ENCODE results near the gene LRCH3. TPM values are rescaled to one million over a fixed set of nuclear protein-coding genes. Genes with fewer than 3 reads are reported as not detected.

Gene LRCH3
- total and polyA plus RNA-seq, 2 experiments from 2014 or later: 22.5 to 38.5 TPM

- peaks cover 40% of the 10 kb centered on the region for H3K79me2 ChIP-seq
- H3K4me2 ChIP-seq: no peak overlapping the region
- no peaks in the 10 kb centered on the region for H4K20me1 ChIP-seq (ENCODE audit: insufficient read depth, poor library complexity, severe bottlenecking)
- no peaks in the 10 kb centered on the region for H3K9me3 ChIP-seq (ENCODE audit: low read depth)
- H3K27me3 ChIP-seq: no peaks in the 10 kb centered on the region
- no peak for DNase-seq (ENCODE audit: low spot score)
- H3K36me3 ChIP-seq (replicated peaks; ENCODE audit: insufficient read depth, low read depth): no peaks in the 10 kb centered on the region
- no peak overlapping the region for H3K27ac ChIP-seq
- no peak for TF ChIP-seq CTCF (IDR thresholded peaks at IDR 0.05; ENCODE audit: poor library complexity)
- TF ChIP-seq EZH2 (IDR thresholded peaks at IDR 0.05; ENCODE audit: borderline replicate concordance): no peak
- TF ChIP-seq EZH2phosphoT487 (IDR thresholded peaks at IDR 0.05; ENCODE audit: low read depth, severe bottlenecking, unreplicated experiment): no peak
- H3K9me2 ChIP-seq (replicated peaks; ENCODE audit: insufficient read depth): no peaks in the 10 kb centered on the region
- H3K4me3 ChIP-seq: no peak overlapping the region
- no peaks in the 10 kb centered on the region for H3K4me1 ChIP-seq (ENCODE audit: insufficient read depth)
- H2AFZ ChIP-seq: no peak overlapping the region
These were observed 29.3 kb upstream of the LRCH3 start for GRCh38 chr3:197761784-197762183.

- TF ChIP-seq EZH2 (IDR thresholded peaks at IDR 0.05; ENCODE audit: borderline replicate concordance) (no peak), EZH2phosphoT487 (IDR thresholded peaks at IDR 0.05; ENCODE audit: low read depth, severe bottlenecking, unreplicated experiment) (no peak), CTCF (IDR thresholded peaks at IDR 0.05; ENCODE audit: poor library complexity) (no peak)
- WGBS (ENCODE audit: low lambda C conversion rate, missing lambda C conversion rate): 92% methylated on average over 7 of the region's 7 CpGs
These were observed 15.7 kb upstream of the LRCH3 start for GRCh38 chr3:197775317-197775716.

GRCh38 chr3:197782230-197782629 lies 8.8 kb upstream of the LRCH3 start:
- H3K4me1 ChIP-seq (ENCODE audit: insufficient read depth): no peaks in the 10 kb centered on the region
- H4K20me1 ChIP-seq (ENCODE audit: insufficient read depth, poor library complexity, severe bottlenecking): no peaks in the 10 kb centered on the region
- H3K9me2 ChIP-seq (replicated peaks; ENCODE audit: insufficient read depth): no peaks in the 10 kb centered on the region
- no peak overlapping the region for H3K4me2 ChIP-seq
- no peaks in the 10 kb centered on the region for H3K79me2 ChIP-seq
- 93% methylated on average over 4 of the region's 4 CpGs for WGBS (ENCODE audit: low lambda C conversion rate, missing lambda C conversion rate)
- no peaks in the 10 kb centered on the region for H3K36me3 ChIP-seq (replicated peaks; ENCODE audit: insufficient read depth, low read depth)
- no peak overlapping the region for H3K4me3 ChIP-seq
- DNase-seq (ENCODE audit: low spot score): no peak
- no peak overlapping the region for H3K27ac ChIP-seq
- no peak overlapping the region for H2AFZ ChIP-seq
- TF ChIP-seq CTCF (IDR thresholded peaks at IDR 0.05; ENCODE audit: poor library complexity) (no peak), EZH2phosphoT487 (IDR thresholded peaks at IDR 0.05; ENCODE audit: low read depth, severe bottlenecking, unreplicated experiment) (no peak), EZH2 (IDR thresholded peaks at IDR 0.05; ENCODE audit: borderline replicate concordance) (no peak)
- H3K9me3 ChIP-seq (ENCODE audit: low read depth): no peaks in the 10 kb centered on the region
- H3K27me3 ChIP-seq: no peaks in the 10 kb centered on the region

More at GRCh38 chr3:197775317-197775716, 15.7 kb upstream of the LRCH3 start:
- H3K9me2 ChIP-seq (replicated peaks; ENCODE audit: insufficient read depth): no peaks in the 10 kb centered on the region
- H3K4me2 ChIP-seq: no peak overlapping the region
- H2AFZ ChIP-seq: no peak overlapping the region
- no peaks in the 10 kb centered on the region for H4K20me1 ChIP-seq (ENCODE audit: insufficient read depth, poor library complexity, severe bottlenecking)
- no peak for DNase-seq (ENCODE audit: low spot score)
- no peaks in the 10 kb centered on the region for H3K4me1 ChIP-seq (ENCODE audit: insufficient read depth)
- no peak overlapping the region for H3K4me3 ChIP-seq
- H3K9me3 ChIP-seq (ENCODE audit: low read depth): no peaks in the 10 kb centered on the region
- no peaks in the 10 kb centered on the region for H3K36me3 ChIP-seq (replicated peaks; ENCODE audit: insufficient read depth, low read depth)
- H3K79me2 ChIP-seq: no peaks in the 10 kb centered on the region
- H3K27ac ChIP-seq: no peak overlapping the region
- H3K27me3 ChIP-seq: no peaks in the 10 kb centered on the region

Measured in hepatocyte (in vitro differentiated cells).